ENCODE data around the gene CHRNA1.

DNA sequence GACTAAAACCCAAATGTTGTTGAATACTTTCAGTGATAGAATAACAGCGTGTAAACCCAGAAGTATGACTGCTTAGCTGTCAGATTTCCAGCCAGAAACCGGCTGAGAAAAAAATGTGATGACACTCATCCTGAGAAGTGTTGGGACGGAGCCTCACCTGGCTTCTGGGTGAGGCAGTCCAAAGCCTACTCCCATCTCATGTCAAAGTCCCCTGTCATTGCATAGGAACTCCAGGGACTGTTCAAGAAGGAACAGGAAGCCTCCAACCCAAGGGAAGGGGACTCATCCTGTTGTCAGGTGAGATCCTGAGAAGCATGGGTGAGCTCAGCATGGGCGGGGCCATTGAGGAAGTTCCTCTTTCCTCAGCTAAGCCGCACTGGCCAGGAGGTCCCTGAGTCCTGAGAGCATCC is 11.3 kb upstream of the CHRNA1 start:
- TF ChIP-seq CTCF (IDR thresholded peaks at IDR 0.05) (no peak), POLR2A (IDR thresholded peaks at IDR 0.05) (no peak)
